HepG2 (cell line): ENCODE measurements around the gene LRP1B.

Experiments used
- ATF3 ChIP-seq: sonication (generic); formaldehyde crosslinking; IDR thresholded peaks from 2 replicates; pipeline ENCODE4 v1.4.0; 2020; ENCODE audit warnings: missing genetic modification reagents
- ISX ChIP-seq: sonication (generic); formaldehyde crosslinking; conservative IDR thresholded peaks from 2 replicates; pipeline ENCODE4 v1.5.0; 2020; ENCODE audit warnings: missing genetic modification reagents
- MAFK ChIP-seq, 2 experiments: IDR thresholded peaks in 1 of 2; conservative IDR thresholded peaks in 1 of 2; 2 replicates each; pipeline ENCODE4 v1.6.1; 2011; ENCODE audit warnings: improper control_type of control experiment in 2 of 2, low read length in 2 of 2
- SALL2 ChIP-seq: sonication (generic); formaldehyde crosslinking; IDR thresholded peaks from 2 replicates; pipeline ENCODE4 v1.8.1; 2023; ENCODE audit warnings: mild to moderate bottlenecking, missing genetic modification reagents, inconsistent platforms
- SRSF9 ChIP-seq: fragments of 200-400 bp; formaldehyde crosslinking; IDR thresholded peaks from 2 replicates; pipeline ENCODE4 v1.6.1; 2018; ENCODE audit warnings: borderline replicate concordance, mild to moderate bottlenecking, low read depth, low read length; ENCODE audit not compliant: insufficient read depth, poor library complexity, severe bottlenecking
- TRIM24 ChIP-seq: sonication (generic); formaldehyde crosslinking; IDR thresholded peaks from 2 replicates; pipeline ENCODE4 v1.8.0; 2022; ENCODE audit warnings: mild to moderate bottlenecking, missing genetic modification reagents
- ZBTB2 ChIP-seq: sonication (generic); formaldehyde crosslinking; IDR thresholded peaks from 2 replicates; pipeline ENCODE4 v1.8.0; 2022; ENCODE audit warnings: low read depth, missing genetic modification reagents
- ZBTB20 ChIP-seq: sonication (generic); formaldehyde crosslinking; IDR thresholded peaks from 2 replicates; pipeline ENCODE4 v1.8.1; 2023; ENCODE audit warnings: missing genetic modification reagents, low read depth, mild to moderate bottlenecking, borderline replicate concordance
- ZNF501 ChIP-seq: sonication (generic); formaldehyde crosslinking; IDR thresholded peaks from 2 replicates; pipeline ENCODE4 v1.5.1; 2020; ENCODE audit warnings: mild to moderate bottlenecking, moderate library complexity, missing genetic modification reagents

GRCh38 chr2:140526575-140526974, 1604.2 kb downstream of the LRP1B start:
- no peak for TF ChIP-seq ZNF501 (CRISPR knock-in tag)
- TF ChIP-seq MAFK (conservative IDR thresholded peaks at IDR 0.05 in 1 of 2, IDR thresholded peaks at IDR 0.05 in 1 of 2; ENCODE audit: low read length in 2 of 2): no peak
- TF ChIP-seq SRSF9: no peak
- TF ChIP-seq ISX (CRISPR knock-in tag): no peak
- no peak for TF ChIP-seq ATF3 (CRISPR knock-in tag)
- no peak for TF ChIP-seq ZBTB20 (CRISPR knock-in tag)
- no peak for TF ChIP-seq SALL2 (CRISPR knock-in tag)
- no peak for TF ChIP-seq ZBTB2 (CRISPR knock-in tag)
- TF ChIP-seq TRIM24 (CRISPR knock-in tag): no peak
